GM21447 (cell line): ENCODE data around the gene CHRNA4.
"Not testable (repeated sequence)": the region's sequence is repeated elsewhere in the genome, so short reads cannot be mapped to it uniquely, and the experiment has no call there.

Experiments used
- ATAC-seq: cut with Tn5 transposase; IDR thresholded peaks from one replicate; pipeline ENCODE4 v1.9.1; 2021; ENCODE audit not compliant: unreplicated experiment

CHRNA4 gene

GRCh38 chr20:63311186-63311832 lies 49.8 kb downstream of the CHRNA4 start:
- ATAC-seq, result no peak

DNA sequence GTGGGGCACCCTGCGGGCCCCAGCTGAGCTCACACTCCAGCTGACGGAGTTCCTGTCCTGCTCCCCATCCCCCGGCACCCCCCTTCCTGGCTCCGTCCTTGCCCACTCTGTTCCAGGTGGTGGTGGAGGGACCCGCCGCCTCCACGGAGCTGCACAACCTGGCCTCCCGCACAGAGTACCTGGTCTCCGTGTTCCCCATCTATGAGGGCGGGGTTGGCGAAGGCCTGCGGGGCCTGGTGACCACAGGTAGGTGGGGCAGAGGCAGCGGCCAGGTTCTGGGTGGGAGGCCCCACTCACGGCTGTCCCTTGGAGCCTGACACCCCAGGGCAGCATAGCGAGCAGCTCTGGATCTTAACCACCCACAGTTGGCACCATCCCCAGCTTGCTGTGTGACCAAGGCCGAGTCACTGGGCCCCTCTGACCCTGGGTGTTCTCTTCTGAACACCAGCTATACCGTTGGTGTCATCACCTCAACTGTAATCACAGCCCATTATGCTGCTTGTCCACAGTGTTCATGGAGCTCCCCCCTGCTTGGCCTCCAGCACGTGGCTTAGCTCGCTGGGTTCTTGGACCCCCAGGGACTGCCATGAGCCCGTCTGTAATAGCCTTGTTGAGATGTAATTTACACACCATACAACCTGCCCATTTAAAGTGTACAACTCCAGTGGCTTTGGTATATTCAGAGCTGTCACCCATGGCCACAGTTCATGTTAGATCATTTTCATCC lies 50.7 kb downstream of the CHRNA4 start:
- no peak for ATAC-seq

DNA sequence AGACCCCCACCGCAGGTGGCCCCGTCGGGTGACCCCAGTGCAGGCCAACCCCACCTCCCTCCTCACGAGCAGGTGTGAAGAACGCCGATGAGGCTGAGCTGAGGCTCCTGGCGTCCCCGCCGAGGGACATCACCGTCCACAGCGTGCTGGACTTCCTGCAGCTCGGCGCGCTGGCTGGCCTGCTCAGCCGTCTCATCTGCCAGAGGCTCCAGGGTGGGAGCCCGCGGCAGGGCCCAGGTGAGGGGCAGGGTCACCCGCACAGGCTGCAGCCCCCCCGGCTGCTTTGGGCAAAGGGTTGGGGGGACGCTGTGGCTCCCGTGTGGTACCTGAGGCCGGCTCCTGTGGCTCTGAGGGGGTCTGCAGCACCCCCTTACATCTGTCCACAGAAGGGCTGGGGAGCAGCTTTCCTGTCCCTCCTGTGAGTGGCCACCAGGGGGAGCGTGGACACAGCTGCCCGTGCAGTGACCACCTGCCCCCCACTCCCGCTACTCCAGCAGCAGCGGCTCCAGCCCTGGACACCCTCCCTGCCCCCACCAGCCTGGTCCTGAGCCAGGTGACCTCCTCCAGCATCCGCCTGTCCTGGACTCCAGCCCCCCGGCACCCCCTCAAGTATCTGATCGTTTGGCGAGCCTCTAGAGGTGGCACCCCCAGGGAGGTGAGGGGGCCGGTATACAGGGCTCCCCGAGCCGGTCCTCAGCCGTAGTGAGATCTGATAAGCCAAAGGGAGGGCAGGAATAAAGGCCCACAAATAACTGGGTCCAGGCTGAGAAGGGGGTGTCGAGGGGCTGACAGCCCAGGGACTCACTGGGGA lies 51.7 kb downstream of the CHRNA4 start:
- ATAC-seq, result no peak

DNA sequence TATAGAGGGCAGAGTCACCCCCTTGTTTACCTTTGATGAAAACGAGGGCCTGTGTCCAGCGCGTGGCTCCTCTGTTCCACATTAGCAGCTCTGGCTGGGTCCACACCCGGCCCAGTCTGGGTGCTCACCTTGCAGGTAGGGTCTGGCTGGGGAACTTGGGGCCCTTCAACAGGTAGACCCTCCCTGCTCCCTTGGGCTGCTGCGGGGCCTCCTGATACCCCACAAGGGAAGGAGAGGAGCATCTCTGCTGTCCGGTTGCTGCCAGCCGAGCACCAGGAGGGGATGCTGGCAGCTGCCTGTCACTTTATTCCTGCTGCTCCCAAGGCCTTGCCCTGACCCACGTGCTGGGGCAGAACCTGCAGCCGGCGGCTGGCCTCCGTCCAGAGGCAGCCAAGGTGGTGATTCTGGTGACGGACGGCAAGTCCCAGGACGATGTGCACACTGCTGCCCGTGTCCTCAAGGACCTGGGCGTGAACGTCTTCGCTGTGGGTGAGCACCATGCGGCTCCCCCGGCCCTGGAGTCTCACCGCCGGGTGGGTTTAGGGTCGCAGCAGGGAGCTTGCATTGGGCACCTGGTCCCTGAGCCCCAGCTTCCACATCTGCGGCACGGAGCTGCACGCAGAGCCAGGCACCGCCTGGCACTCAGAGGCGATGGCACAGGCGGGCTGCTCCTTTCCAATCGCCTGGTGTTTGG lies 52.8 kb downstream of the CHRNA4 start:
- ATAC-seq, result no peak

GRCh38 chr20:63307538-63308217 lies 53.5 kb downstream of the CHRNA4 start:
- ATAC-seq, result no peak

GRCh38 chr20:63306673-63307537 lies 54.2 kb downstream of the CHRNA4 start:
- no peak for ATAC-seq

- ATAC-seq, result not testable (repeated sequence)
Observed at GRCh38 chr20:63305933-63306672, 55.0 kb downstream of the CHRNA4 start.

DNA sequence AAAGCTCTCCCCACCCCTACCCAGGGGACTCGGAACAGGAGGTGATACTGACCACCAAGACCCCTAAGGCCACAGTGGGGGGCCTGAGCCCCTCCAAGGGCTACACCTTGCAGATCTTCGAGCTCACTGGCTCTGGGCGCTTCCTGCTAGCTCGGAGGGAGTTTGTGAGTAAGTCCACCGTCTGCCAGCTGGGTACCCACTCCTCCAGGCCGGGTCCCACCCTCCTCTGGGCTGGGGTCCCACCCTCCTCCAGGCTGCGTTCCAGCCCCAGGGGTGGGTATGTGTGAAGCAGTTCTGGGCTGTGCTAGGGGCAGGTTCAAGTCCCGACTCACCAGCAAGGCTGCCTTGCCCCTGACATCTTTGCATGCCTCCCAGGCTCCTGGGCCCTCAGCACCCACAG lies 55.8 kb downstream of the CHRNA4 start:
- ATAC-seq, result no peak

DNA sequence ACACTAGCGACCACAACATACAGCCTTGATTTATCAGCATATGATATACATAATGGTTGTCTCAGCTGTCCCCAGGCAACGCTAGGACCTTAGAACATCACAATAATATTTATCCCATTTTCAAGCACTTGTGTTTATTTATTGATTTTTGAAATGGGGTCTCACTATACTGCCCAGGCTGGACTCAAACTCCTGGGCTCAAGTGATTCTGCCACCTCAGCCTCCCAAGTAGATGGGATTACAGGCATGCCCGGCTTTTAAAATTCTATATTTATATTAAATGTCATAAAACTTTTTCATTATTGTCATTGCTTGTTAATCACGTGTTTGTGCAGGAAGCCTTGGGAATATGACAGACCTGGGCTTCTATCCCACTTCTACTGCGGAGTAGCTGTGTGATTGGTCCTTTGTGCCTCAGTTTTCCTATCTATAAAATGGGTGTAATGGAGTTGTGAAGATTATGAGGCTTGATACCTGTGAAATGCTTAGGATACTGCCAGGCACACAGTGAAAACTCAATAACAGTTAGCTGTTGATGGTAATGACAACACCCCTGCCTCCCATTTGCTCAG lies 58.0 kb downstream of the CHRNA4 start:
- ATAC-seq, result no peak

- ATAC-seq, result no peak
Observed at GRCh38 chr20:63301671-63302070, 59.5 kb downstream of the CHRNA4 start.

- ATAC-seq, result no peak
Observed at GRCh38 chr20:63298731-63299312, 62.3 kb downstream of the CHRNA4 start.

DNA sequence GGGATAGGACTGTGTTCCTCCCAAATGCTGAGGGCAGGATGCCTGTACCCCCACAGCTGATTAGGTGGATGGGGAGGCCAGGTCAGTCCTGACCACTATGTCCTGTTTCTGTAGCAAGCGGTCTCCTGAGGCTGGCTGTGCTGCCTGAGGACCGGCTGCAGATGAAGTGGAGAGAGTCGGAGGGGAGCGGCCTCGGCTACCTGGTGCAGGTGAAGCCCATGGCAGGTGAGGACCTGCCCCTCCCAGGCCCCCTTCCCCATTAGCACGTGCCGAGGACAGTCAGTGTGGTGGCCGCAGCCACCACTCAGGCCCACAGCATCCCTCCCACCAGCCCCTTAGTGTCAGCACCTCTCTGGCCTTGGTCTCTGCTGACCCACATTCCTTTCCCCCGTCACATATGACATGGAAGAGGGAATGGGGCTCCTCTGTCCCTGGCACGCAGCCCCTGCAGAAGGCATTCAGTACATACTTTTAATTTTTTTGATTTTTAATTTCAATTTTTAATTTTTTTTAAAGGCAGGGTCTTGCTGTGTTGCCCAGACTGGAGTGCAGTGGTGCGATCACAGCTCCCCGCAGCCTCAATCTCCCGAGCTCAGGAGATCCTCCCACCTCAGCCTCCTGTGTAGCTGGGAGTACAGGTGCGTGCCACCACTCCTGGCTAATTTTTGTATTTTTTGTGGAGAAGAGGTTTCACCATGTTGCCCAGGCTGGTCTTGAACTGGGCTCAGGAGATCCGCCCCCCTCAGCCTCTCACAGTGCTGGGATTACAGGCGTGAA lies 63.2 kb downstream of the CHRNA4 start:
- no peak for ATAC-seq

DNA sequence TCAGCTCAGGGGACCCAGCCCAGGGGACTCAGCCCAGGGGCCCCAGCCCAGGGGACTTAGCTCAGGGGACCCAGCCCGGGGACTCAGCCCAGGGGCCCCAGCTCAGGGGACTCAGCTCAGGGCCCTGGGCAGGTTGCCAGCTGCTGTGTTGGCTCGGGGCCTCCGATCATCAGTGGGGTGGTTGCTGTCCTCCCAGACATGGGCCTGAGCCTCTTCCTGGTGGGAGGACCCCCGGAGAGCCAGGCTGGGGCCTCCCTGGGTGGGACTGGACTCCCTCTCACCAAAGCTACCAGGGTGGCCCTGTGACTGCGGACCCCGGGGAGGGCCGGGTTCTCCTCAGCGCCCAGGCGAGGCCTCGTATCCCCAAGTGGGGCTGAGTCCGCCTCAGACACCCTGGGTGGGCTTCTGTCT lies 63.8 kb downstream of the CHRNA4 start:
- ATAC-seq, result no peak

DNA sequence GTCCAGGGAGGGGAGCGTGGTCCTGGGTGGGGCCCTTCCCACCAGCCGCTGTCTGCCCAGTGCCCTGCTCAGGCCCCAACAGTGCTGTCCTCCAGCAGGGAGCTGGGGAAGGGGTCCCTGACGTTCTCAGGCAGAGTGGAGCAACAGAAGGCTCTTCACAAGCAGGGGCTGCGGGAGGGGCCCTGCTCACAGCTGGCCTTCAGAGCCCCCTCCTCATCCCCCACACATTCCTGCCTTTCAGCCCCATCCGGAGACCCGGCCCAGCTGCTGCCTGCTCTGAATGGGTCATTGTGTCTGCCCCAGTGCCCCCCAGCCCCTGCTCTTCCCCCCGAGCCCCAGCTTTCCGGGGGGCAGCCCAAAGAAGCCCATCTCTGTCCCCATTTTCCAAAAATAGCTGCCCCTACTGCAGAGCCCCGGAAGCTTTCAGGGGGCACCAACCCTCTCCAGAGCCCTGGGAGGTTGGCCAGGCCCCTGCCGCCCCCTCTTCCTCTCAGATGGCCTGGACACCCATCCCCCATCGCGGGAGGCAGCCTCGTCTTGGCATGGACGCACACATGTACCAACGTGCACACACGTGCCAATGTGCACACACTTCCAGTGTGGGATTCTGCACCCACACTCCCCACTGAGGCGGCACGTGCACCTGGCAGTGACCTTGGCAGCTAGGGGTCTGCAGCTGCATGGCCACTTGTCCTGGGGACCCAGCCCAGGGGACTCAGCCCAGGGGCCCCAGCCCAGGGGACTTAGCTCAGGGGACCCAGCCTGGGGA lies 64.4 kb downstream of the CHRNA4 start:
- no peak for ATAC-seq

DNA sequence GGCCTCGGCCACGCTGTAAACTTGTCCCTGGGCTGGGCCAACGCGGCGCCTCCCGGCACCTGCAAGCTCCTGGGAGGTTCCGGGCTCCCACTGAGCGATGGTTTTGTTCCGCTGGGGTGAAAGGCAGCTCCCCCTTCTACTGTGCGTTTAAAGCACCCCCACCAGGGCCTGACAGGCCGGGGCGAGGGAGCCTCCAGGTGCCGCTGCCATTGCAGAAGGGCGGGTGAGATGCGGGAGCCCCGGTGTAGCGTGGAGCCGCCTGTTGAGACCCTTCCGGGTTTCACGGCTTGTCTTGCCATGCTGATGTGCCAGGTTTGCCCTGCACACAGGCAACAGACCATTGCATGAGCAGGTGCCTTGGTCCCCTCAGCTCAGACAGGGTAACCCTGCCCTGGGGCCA lies 65.3 kb downstream of the CHRNA4 start:
- no peak for ATAC-seq

- no peak for ATAC-seq
Observed at GRCh38 chr20:63295422-63295821, 65.7 kb downstream of the CHRNA4 start.

DNA sequence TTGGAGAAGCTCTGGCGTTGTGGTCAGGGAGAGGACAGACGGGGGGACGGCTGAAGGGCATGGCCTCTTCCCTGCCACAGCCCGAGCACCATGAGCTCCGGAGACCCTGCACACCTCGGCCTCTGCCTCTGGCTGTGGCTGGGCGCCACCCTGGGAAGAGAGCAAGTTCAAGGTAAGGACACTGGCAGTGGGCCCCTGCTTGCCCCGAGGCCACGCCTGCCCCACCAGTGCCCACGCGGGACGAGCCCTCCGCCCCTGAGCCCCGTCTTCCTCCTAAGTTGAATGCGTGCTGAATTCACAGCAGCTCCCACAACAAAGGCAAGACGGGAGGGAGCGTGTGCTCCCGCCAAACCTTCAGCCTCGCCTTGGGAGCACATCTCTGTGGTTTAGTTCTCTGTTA lies 66.1 kb downstream of the CHRNA4 start:
- no peak for ATAC-seq
